Hepatocyte (in vitro differentiated cells): ENCODE data around the gene ING4. TPM values are rescaled to one million over a fixed set of nuclear protein-coding genes. Genes with fewer than 3 reads are reported as not detected.

Source experiments
- DNase-seq: peaks from one replicate; pipeline ENCODE4 v3.0.0-alpha.2; 2016; ENCODE audit warnings: low spot score
- H2AFZ ChIP-seq: fragments of 200-600 bp; sonication (generic); 2 replicates; pipeline ENCODE4 v1.6.0; 2016; ENCODE audit warnings: antibody characterized with exemption, mild to moderate bottlenecking
- H3K27ac ChIP-seq: fragments of 200-600 bp; sonication (generic); 2 replicates; pipeline ENCODE4 v1.5.1; 2016; ENCODE audit warnings: mild to moderate bottlenecking
- H3K27me3 ChIP-seq: fragments of 200-600 bp; sonication (generic); 2 replicates; pipeline ENCODE4 v1.6.1; 2016
- H3K36me3 ChIP-seq: fragments of 200-600 bp; sonication (generic); replicated peaks from 2 replicates; pipeline ENCODE4 v1.5.1; 2016; ENCODE audit warnings: low read depth; ENCODE audit not compliant: insufficient read depth
- H3K4me1 ChIP-seq: fragments of 200-600 bp; sonication (generic); 2 replicates; pipeline ENCODE4 v1.5.1; 2016; ENCODE audit warnings: mild to moderate bottlenecking, moderate library complexity; ENCODE audit not compliant: insufficient read depth
- H3K4me2 ChIP-seq: fragments of 200-600 bp; sonication (generic); 2 replicates; pipeline ENCODE4 v1.6.0; 2016
- H3K4me3 ChIP-seq: fragments of 200-600 bp; sonication (generic); 2 replicates; pipeline ENCODE4 v1.5.1; 2016; ENCODE audit warnings: mild to moderate bottlenecking
- H3K79me2 ChIP-seq: fragments of 200-600 bp; sonication (generic); 2 replicates; pipeline ENCODE4 v1.6.0; 2017; ENCODE audit warnings: mild to moderate bottlenecking
- H3K9me2 ChIP-seq: fragments of 200-600 bp; sonication (generic); replicated peaks from 2 replicates; pipeline ENCODE4 v1.6.0; 2017; ENCODE audit warnings: mild to moderate bottlenecking; ENCODE audit not compliant: insufficient read depth
- H3K9me3 ChIP-seq: fragments of 200-600 bp; sonication (generic); 2 replicates; pipeline ENCODE4 v1.5.1; 2016; ENCODE audit warnings: low read depth, mild to moderate bottlenecking
- H4K20me1 ChIP-seq: fragments of 200-600 bp; sonication (generic); 2 replicates; pipeline ENCODE4 v1.6.0; 2016; ENCODE audit warnings: mild to moderate bottlenecking; ENCODE audit not compliant: insufficient read depth, poor library complexity, severe bottlenecking
- CTCF ChIP-seq: fragments of 200-600 bp; sonication (generic); IDR thresholded peaks from 2 replicates; pipeline ENCODE4 v1.5.1; 2016; ENCODE audit warnings: antibody characterized with exemption, mild to moderate bottlenecking; ENCODE audit not compliant: poor library complexity
- EZH2 ChIP-seq: fragments of 200-600 bp; sonication (generic); IDR thresholded peaks from 2 replicates; pipeline ENCODE4 v1.6.1; 2016; ENCODE audit warnings: antibody characterized with exemption, mild to moderate bottlenecking, borderline replicate concordance
- EZH2phosphoT487 ChIP-seq: fragments of 200-600 bp; sonication (generic); IDR thresholded peaks from one replicate; pipeline ENCODE4 v1.6.1; 2018; ENCODE audit warnings: antibody characterized with exemption, mild to moderate bottlenecking, low read depth, moderate library complexity; ENCODE audit not compliant: unreplicated experiment, severe bottlenecking
- WGBS: methylation state at CpG from one replicate; pipeline ENCODE4 v1.1.6; 2016; ENCODE audit warnings: low lambda C conversion rate; ENCODE audit errors: missing lambda C conversion rate; 5-methylcytosine and 5-hydroxymethylcytosine counted together
- polyA plus RNA-seq: library from polyadenylated mRNA; unstranded; fragments of >200 nt; fragmentation: Nextera tagmentation; extraction: Ambion mirVana; gene quantifications from 2 replicates; pipeline ENCODE4 v1.2.1, GENCODE V29; 2016
- total RNA-seq: library from RNA; depleted of rRNA; stranded (reverse); fragments of >200 nt; gene quantifications from 2 replicates; pipeline ENCODE4 v1.2.3, GENCODE V29; 2014

ING4 gene
- total and polyA plus RNA-seq, 2 experiments from 2014 or later: 38.9 to 39.7 TPM

- DNase-seq: no peak
- Histone ChIP-seq H2AFZ (no peak overlapping the region), H3K4me1 (peaks cover 9% of the 10 kb centered on the region), H3K9me2 (no peaks in the 10 kb centered on the region), H3K4me2 (no peak overlapping the region), H3K79me2 (no peaks in the 10 kb centered on the region), H3K9me3 (no peaks in the 10 kb centered on the region), H3K4me3 (no peak overlapping the region), H4K20me1 (no peaks in the 10 kb centered on the region), H3K36me3 (no peaks in the 10 kb centered on the region), H3K27me3 (no peaks in the 10 kb centered on the region), H3K27ac (no peak overlapping the region)
- no peak for TF ChIP-seq EZH2phosphoT487
- TF ChIP-seq CTCF: no peak
- TF ChIP-seq EZH2: no peak
- 90% methylated on average over 4 of the region's 4 CpGs for WGBS
Observed at GRCh38 chr12:6640497-6640896, 22.4 kb downstream of the ING4 start.

GRCh38 chr12:6639151-6639801 lies 23.6 kb downstream of the ING4 start:
- DNase-seq: no peak
- Histone ChIP-seq H3K9me2 (no peaks in the 10 kb centered on the region), H2AFZ (no peak overlapping the region), H3K27me3 (no peaks in the 10 kb centered on the region), H3K27ac (no peak overlapping the region), H3K4me3 (no peak overlapping the region), H3K9me3 (no peaks in the 10 kb centered on the region), H4K20me1 (no peaks in the 10 kb centered on the region), H3K79me2 (no peaks in the 10 kb centered on the region), H3K4me2 (no peak overlapping the region), H3K36me3 (no peaks in the 10 kb centered on the region), H3K4me1 (peaks cover 13% of the 10 kb centered on the region)
- 86% methylated on average over 11 of the region's 11 CpGs for WGBS
- TF ChIP-seq CTCF (no peak), EZH2 (no peak), EZH2phosphoT487 (no peak)

GRCh38 chr12:6638305-6638704 lies 24.6 kb downstream of the ING4 start:
- Histone ChIP-seq H3K27me3 (no peaks in the 10 kb centered on the region), H3K9me3 (no peaks in the 10 kb centered on the region), H3K9me2 (no peaks in the 10 kb centered on the region), H3K27ac (no peak overlapping the region), H3K4me1 (peaks cover 13% of the 10 kb centered on the region), H2AFZ (no peak overlapping the region), H4K20me1 (no peaks in the 10 kb centered on the region), H3K79me2 (no peaks in the 10 kb centered on the region), H3K4me2 (no peak overlapping the region), H3K36me3 (no peaks in the 10 kb centered on the region), H3K4me3 (no peak overlapping the region)
- no peak for TF ChIP-seq CTCF
- no peak for TF ChIP-seq EZH2phosphoT487
- TF ChIP-seq EZH2: no peak
- no peak for DNase-seq
- WGBS: 87% methylated on average over 9 of the region's 9 CpGs
